Epidermal melanocyte (primary cell): ENCODE measurements around the gene OSBPL1A.
"Not testable (repeated sequence)": the region's sequence is repeated elsewhere in the genome, so short reads cannot be mapped to it uniquely, and the experiment has no call there.

Source experiments
- DNase-seq: peaks from one replicate; pipeline ENCODE4 v3.0.0; 2011; ENCODE audit warnings: low spot score; ENCODE audit not compliant: insufficient read length

Gene OSBPL1A

GRCh38 chr18:24398540-24398939 lies 916 bp upstream of the OSBPL1A start:
- DNase-seq, result no peak

DNA sequence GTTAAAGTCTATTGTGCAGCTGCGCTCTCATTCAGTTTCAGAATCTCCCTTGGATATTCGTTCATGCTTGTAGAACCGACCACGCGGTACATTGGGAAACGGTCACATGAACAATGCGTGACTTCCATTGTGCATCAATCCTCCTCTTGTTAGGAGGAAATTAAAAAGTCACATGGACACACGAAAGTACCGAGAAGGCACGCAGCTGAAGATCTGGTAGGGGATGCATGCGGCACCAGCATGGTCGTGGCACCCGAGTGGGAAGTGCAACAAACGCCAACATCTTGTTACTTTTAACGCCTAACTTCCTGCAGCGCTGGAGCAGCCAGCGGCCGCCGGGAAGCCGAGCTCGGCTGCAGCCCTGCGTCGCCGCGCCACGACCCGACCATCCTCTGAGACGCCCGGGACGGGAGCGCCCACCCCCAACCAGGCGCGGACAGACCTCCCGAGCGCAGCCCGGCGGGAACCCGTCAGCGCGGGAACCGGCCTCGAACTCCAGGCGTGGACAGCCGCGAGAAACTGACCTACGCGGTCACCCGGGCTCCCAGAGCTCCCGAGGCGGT lies 412 bp downstream of the OSBPL1A start:
- DNase-seq, result peak; percentile 66

DNA sequence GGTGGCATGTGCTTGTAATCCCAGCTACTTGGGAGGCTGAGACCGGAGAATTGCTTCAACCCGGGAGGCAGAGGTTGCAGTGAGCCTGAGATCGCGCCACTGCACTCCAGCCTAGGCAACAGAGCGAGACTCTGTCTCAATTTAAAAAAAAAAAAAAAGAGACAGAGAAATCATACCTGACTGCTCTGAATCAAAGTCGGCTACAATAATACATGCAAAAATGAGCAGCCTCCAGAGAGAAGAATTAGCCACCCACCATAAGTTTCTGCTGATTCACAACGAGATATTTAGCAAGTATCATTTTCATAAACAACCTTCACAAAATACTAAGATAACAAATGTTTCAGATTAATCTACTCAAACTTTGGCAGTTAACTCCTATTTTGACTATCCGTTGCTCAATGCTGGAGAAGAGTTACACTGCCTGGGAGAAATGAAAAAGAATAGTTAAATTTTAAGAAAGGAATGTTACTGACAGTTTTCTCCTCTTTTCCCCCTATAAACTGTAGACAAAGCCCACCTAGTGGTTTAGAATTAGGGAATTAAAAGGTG lies 1.5 kb downstream of the OSBPL1A start:
- DNase-seq, result no peak

DNA sequence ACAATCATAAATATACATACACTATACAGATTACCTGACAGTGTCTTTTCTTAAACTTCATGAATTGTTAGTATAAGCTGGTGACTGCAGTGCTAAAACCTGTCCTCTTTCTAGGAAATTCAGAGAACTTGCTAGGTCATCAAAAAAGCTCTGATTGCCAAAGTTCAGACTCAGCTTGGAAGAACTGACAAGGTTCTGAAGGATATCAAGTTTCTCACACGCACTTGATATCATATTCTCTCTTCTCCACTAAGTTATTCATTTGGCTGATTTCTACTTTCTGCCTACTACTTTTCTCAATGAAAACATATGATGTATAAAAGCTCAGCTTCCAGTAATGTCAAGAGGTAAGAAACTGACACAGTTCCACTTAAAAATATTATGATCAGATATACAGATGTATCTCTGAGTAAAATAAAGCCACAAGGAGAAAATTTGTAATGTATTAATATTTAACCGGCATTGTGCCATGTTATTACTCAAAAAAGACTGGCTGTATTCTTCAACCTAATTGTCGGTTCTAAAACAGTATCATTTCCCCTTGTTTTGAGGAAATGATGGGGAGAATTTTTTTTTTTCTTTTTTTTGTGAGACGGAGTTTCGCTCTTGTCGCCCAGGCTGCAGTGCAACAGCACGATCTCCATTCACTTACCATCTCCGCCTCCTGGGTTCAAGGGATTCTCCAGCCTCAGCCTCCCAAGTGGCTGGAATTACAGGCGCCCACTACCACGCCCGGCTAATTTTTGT lies 2.4 kb downstream of the OSBPL1A start:
- DNase-seq, result no peak

- DNase-seq, result no peak
Observed at GRCh38 chr18:24388957-24389356, 8.7 kb downstream of the OSBPL1A start.

DNA sequence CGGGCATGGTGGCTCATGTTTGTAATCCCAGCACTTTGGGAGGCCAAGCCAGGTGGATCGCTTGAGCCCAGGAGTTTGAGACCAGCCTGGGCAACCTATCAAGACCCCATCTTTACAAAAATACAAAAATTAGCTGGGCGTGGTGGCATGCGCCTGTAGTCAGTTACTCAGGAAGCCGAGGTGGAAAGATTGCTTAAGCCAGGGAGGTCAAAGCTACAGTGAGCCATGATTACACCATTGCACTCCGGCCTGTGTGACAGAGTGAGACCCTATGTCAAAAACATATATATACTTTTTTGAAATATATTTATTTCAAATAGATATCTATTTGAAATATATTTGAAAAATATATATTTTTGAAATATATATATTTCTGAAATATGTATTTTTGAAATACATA lies 10.9 kb downstream of the OSBPL1A start:
- DNase-seq, result no peak

- no peak for DNase-seq
Observed at GRCh38 chr18:24381126-24381525, 16.5 kb downstream of the OSBPL1A start.

GRCh38 chr18:24380163-24380747 lies 17.4 kb downstream of the OSBPL1A start:
- DNase-seq, result no peak

- no peak for DNase-seq
Observed at GRCh38 chr18:24378598-24378997, 19.0 kb downstream of the OSBPL1A start.

- DNase-seq, result not testable (repeated sequence)
Observed at GRCh38 chr18:24376531-24376930, 21.1 kb downstream of the OSBPL1A start.

DNA sequence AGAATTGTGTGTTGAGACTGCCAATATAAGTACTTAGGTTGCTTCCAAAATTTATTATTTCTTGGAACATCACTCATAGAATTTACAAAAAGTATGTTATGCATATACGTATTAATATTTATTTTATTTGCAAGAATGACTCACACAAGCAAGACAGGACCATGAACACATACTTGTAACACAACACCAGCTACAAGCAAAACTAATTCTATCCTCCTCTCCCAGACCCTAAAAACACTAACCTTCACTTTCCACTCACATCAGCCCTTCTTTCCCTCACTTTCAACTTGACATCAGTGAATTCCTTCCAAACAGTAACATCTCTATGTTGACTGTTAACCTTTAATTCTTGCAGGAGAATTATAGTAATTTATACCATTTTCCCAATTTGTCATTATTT lies 24.3 kb downstream of the OSBPL1A start:
- DNase-seq, result no peak

- no peak for DNase-seq
Observed at GRCh38 chr18:24372279-24372872, 25.2 kb downstream of the OSBPL1A start.

DNA sequence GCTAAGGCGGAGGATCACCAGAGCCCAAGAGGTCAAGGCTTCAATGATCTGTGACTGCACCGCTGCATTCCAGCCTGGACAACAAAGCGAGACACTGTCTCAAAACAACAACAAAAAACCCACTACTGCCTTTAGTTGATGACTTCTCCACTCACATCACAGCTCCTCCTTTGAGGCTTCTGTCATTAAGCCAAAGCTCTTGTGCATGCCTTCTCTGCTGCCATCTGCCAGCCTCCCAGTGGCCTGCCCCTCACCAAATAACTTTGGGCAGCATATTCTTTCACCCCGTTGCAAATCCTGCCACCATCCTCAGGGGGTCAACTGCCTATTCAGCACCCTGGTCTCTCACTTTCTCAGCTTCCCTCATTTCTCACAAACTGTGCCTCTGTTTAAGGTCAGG lies 27.5 kb downstream of the OSBPL1A start:
- DNase-seq, result no peak

DNA sequence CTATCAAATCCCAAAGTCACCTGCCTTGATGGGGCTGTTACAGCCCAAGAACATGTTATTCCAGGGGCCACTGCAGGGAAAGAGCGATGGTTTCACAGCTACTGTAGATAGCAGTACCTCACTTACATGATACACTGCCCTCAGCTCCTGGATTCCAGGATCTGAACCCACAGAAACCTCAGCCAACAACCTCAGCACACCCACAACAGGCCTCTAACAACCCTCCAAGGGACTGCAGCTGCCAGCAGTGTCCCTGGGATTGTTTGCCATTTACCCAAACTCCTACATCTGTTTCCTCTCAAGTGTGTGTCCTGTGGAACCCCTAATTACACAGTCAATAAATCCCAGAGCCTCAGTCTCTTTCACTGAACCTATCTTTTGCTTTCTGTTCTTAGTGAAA lies 28.2 kb downstream of the OSBPL1A start:
- no peak for DNase-seq

GRCh38 chr18:24368749-24369148 lies 28.9 kb downstream of the OSBPL1A start:
- DNase-seq, result no peak

DNA sequence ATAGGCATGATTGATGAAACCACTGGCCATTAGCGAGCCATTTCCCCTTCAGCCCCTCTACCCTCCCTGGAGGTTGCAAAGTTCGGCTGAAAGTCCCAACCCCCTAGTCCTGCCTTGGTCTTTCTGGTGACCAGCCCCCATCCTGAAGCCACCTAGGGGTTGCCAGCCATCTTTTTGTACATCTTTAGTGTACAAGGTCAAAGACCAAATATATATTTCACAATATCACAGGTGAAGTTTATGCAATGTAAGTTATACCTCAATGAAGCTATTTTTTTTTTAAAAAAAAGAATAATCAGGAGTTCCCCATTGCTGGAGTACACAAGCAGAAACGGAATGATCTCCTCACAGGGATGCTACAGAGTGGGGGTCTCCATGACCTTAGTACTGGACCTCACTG lies 31.3 kb downstream of the OSBPL1A start:
- no peak for DNase-seq

DNA sequence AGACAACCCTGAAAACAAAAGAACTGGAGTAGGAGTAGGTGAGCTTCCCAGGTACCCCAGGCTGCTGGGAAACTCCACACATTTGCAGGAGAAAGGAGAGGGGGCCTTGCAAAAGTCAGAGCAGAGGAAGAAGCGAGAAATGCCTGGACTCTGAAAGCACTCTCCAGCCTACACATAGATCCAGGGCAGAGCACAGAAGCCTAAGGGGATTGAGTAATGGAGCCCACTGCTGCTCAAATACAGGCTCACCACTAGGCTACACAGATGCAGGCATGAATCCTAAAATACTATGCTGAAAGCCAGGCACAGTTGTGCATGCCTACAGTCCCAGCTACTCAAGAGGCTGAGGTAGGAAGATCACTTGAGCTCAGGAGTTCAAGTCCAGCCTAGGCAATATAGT lies 33.4 kb downstream of the OSBPL1A start:
- no peak for DNase-seq

GRCh38 chr18:24362757-24363156 lies 34.9 kb downstream of the OSBPL1A start:
- peak; percentile 72 for DNase-seq

- not testable (repeated sequence) for DNase-seq
Observed at GRCh38 chr18:24359787-24360530, 37.7 kb downstream of the OSBPL1A start.

DNA sequence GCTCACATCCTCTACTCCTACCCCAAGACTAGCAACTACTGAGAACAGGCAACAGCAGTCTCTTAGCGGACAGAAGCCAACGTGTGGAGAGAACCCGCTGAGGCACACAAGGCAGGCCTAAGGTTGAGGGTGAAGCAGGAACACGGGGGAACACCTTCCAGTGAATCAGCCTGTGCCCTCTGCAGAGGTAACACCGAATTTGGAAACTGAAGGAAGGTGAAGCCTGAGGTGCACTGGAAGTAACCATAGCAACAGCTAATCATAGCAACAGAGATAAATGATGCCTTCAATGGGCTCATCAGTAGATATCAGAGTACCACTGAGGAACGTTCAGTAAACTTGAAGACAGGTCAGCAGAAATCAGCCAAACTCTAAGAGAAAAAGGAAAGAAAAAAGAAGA lies 43.3 kb downstream of the OSBPL1A start:
- DNase-seq, result no peak

GRCh38 chr18:24346254-24346653 lies 51.4 kb downstream of the OSBPL1A start:
- no peak for DNase-seq

- DNase-seq, result no peak
Observed at GRCh38 chr18:24344509-24344908, 53.1 kb downstream of the OSBPL1A start.
